SU-DHL-6 (cell line): Measurements from ENCODE around the gene AFM.

Experiments used
- H2AFZ ChIP-seq: fragments of 200-600 bp; sonication (generic); 2 replicates; pipeline ENCODE4 v1.6.1; 2014; ENCODE audit warnings: low read depth, mild to moderate bottlenecking, moderate library complexity, mixed read lengths, antibody characterized with exemption, low read length; ENCODE audit not compliant: severe bottlenecking
- H3F3A ChIP-seq: fragments of 200-600 bp; shearing (Covaris generic); 2 replicates; pipeline ENCODE4 v1.6.0; 2016; ENCODE audit warnings: antibody characterized with exemption, mild to moderate bottlenecking; ENCODE audit not compliant: insufficient read depth
- H3K27ac ChIP-seq: fragments of 200-600 bp; sonication (generic); 2 replicates; pipeline ENCODE4 v1.5.1; 2016; ENCODE audit warnings: low read depth, mild to moderate bottlenecking, low read length, moderate library complexity, mixed read lengths
- H3K27me3 ChIP-seq: fragments of 200-600 bp; sonication (generic), shearing (Covaris generic); 2 replicates; pipeline ENCODE4 v1.6.0; 2014; ENCODE audit warnings: mild to moderate bottlenecking, low read length
- H3K36me3 ChIP-seq: fragments of 200-600 bp; sonication (generic); 2 replicates; pipeline ENCODE4 v1.6.1; 2014; ENCODE audit warnings: mild to moderate bottlenecking, low read length, mixed read lengths
- H3K4me2 ChIP-seq: fragments of 300-600, 200-600 bp; shearing (Covaris generic), sonication (generic); 2 replicates; pipeline ENCODE4 v1.6.0; 2014; ENCODE audit warnings: low read length, low read depth, mild to moderate bottlenecking; ENCODE audit not compliant: poor library complexity, severe bottlenecking
- H3K4me3 ChIP-seq: fragments of 200-600 bp; sonication (generic); 2 replicates; pipeline ENCODE4 v1.5.1; 2014; ENCODE audit warnings: antibody characterized with exemption, low read length, mild to moderate bottlenecking, mixed read lengths; ENCODE audit not compliant: insufficient read depth, poor library complexity, severe bottlenecking
- H3K79me2 ChIP-seq: fragments of 200-600 bp; sonication (generic); 2 replicates; pipeline ENCODE4 v1.6.1; 2014; ENCODE audit warnings: mild to moderate bottlenecking, low read length, moderate library complexity; ENCODE audit not compliant: insufficient read depth
- H3K9ac ChIP-seq: fragments of 200-600 bp; sonication (generic); 2 replicates; pipeline ENCODE4 v1.7.0; 2014; ENCODE audit warnings: mild to moderate bottlenecking, low read length
- H3K9me2 ChIP-seq: fragments of 200-600 bp; sonication (generic); replicated peaks from 2 replicates; pipeline ENCODE4 v1.6.1; 2014; ENCODE audit warnings: low read length; ENCODE audit not compliant: insufficient read depth
- H3K9me3 ChIP-seq: fragments of 200-600 bp; sonication (generic); 2 replicates; pipeline ENCODE4 v1.6.1; 2014; ENCODE audit warnings: low read length, mixed read lengths; ENCODE audit not compliant: insufficient read depth
- H4K20me1 ChIP-seq: fragments of 200-600 bp; sonication (generic); 2 replicates; pipeline ENCODE4 v1.6.1; 2014; ENCODE audit warnings: low read depth, mild to moderate bottlenecking, antibody characterized with exemption, low read length, moderate library complexity, mixed read lengths
- CTCF ChIP-seq: fragments of 200-600 bp; sonication (generic); IDR thresholded peaks from one replicate; pipeline ENCODE4 v1.5.1; 2017; ENCODE audit warnings: antibody characterized with exemption, mild to moderate bottlenecking, low read length, moderate library complexity; ENCODE audit not compliant: insufficient read depth, poor library complexity, severe bottlenecking
- EZH2phosphoT487 ChIP-seq: fragments of 200-600 bp; sonication (generic), shearing (Covaris generic); conservative IDR thresholded peaks from 2 replicates; pipeline ENCODE4 v1.6.1; 2018; ENCODE audit warnings: mild to moderate bottlenecking, antibody characterized with exemption, low read length, moderate library complexity, mixed read lengths

The AFM gene

GRCh38 chr4:73434311-73434710 lies 47.2 kb upstream of the AFM start:
- no peaks in the 10 kb centered on the region for H3K9me2 ChIP-seq
- H2AFZ ChIP-seq, result no peak overlapping the region
- no peak overlapping the region for H3K27ac ChIP-seq
- H3K4me3 ChIP-seq, result no peak overlapping the region
- no peaks in the 10 kb centered on the region for H3K9me3 ChIP-seq
- no peaks in the 10 kb centered on the region for H3K36me3 ChIP-seq
- no peaks in the 10 kb centered on the region for H3F3A ChIP-seq
- H3K4me2 ChIP-seq, result no peak overlapping the region
- H3K27me3 ChIP-seq, result no peaks in the 10 kb centered on the region
- H3K79me2 ChIP-seq, result no peaks in the 10 kb centered on the region
- H4K20me1 ChIP-seq, result no peaks in the 10 kb centered on the region
- no peak overlapping the region for H3K9ac ChIP-seq
- TF ChIP-seq EZH2phosphoT487 (no peak), CTCF (no peak)

GRCh38 chr4:73435984-73436383 lies 45.6 kb upstream of the AFM start, which contains the start of gene AFP:
Gene AFP, plus strand, starts transcription at chr4:73436221. Its CDS starts 42 bp downstream, at chr4:73436263.
- Histone ChIP-seq H3K27me3 (no peaks in the 10 kb centered on the region), H3K9me2 (no peaks in the 10 kb centered on the region), H2AFZ (no peak within 1 kb of the TSS), H3F3A (no peaks in the 10 kb centered on the region), H3K36me3 (no peaks in the 10 kb centered on the region), H3K9me3 (no peaks in the 10 kb centered on the region), H3K9ac (no peak within 1 kb of the TSS), H3K79me2 (no peaks in the 10 kb centered on the region), H3K4me3 (no peak within 1 kb of the TSS), H3K27ac (no peak within 1 kb of the TSS), H3K4me2 (no peak within 1 kb of the TSS), H4K20me1 (no peaks in the 10 kb centered on the region)
- TF ChIP-seq CTCF (no peak), EZH2phosphoT487 (no peak)

GRCh38 chr4:73436674-73437557 lies 44.6 kb upstream of the AFM start:
- Histone ChIP-seq H3K27me3 (no peaks in the 10 kb centered on the region), H3F3A (no peaks in the 10 kb centered on the region), H2AFZ (no peak overlapping the region), H3K4me2 (no peak overlapping the region), H3K36me3 (no peaks in the 10 kb centered on the region), H3K9me3 (no peaks in the 10 kb centered on the region), H3K4me3 (no peak overlapping the region), H4K20me1 (no peaks in the 10 kb centered on the region), H3K9me2 (no peaks in the 10 kb centered on the region), H3K27ac (no peak overlapping the region), H3K9ac (no peak overlapping the region), H3K79me2 (no peaks in the 10 kb centered on the region)
- TF ChIP-seq EZH2phosphoT487, result no peak
- no peak for TF ChIP-seq CTCF
